GM19372 (cell line): ENCODE results near the gene TMEM35B.
"Not testable (repeated sequence)": the region's sequence is repeated elsewhere in the genome, so short reads cannot be mapped to it uniquely, and the experiment has no call there.

Experiments used
- ATAC-seq: cut with Tn5 transposase; IDR thresholded peaks from one replicate; pipeline ENCODE4 v1.9.1; 2021; ENCODE audit warnings: mild to moderate bottlenecking, low read depth, moderate library complexity; ENCODE audit not compliant: unreplicated experiment

Gene TMEM35B

DNA sequence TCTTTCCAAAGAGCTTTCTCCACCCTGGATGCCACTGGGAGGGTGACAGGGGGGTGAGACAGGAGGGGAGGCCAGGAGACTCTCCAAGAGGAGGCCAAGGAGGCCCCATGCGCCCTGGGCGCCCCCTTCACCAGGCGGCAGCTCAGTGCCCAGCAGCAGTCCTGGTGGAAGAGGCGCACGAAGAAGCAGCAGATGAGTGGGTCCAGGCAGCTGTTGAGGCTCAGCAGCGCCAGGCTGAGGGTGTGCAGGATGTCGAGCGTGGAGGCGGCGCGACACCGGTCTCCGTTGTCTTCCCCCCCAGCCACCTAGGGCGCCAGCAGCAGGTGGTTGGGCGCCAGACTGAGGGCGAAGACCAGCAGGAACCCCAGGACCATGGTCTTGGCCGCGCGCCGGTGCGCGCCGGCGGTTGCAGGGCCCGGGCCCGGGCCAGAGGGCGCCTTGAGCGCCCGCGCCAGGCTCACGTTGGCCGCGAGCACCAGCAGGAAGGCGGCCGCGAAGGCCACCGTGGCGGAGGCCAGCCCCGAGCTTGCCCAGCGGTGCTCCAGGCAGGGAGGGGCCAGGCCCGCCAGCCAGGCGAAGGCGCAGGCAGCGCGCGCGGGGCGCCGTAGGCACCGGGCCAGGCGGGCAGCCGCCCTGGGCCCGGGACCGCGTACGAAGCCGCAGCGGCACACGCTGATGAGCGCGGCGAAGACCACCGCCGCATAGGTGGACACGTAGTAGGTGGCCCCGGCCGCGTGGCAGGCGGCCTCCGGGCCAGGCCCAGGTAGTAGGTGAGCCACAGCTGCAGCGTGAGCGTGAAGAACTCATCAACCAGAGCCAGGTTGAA is 8.6 kb downstream of the TMEM35B start:
- no peak for ATAC-seq

DNA sequence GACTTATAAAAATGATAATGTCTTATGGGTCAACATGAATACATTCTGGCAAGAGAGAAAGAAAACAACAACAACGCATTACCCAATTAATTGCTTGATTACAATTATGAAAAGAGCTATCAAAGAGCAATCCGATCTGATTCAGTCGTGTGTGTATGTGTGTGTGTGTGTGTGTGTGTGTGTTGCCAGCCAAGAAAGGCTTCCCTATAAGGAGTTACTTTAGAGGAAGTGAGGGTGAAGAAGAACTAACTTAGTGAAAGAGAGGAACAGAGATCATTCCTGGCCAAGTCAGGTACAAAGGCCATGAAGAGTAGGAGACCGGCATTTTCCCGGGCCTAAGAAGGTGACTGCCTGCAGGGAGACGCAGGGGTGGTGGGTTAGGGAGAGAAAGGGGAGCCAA is 9.4 kb downstream of the TMEM35B start:
- ATAC-seq, result no peak

- ATAC-seq, result no peak
These were observed 9.8 kb downstream of the TMEM35B start for GRCh38 chr1:34975338-34975737.

DNA sequence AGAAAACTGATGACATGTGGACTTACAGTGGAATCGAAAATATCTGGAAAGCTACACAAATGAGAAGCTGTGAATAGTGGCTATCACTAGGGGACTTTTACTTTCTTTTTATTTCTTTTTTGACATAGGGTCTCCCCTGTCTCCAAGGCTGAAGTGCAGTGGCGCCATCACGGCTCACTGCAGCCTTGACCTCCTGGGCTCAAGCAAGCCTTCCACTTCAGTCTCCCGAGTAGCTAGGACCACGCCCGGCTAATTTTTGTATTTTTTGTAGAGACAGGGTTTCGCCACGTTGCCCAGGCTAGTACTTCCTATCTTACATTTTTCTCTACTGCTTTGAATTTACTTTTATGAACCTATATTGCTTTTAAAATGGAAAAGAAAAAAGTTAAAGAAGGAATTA is 10.5 kb downstream of the TMEM35B start:
- ATAC-seq, result no peak

DNA sequence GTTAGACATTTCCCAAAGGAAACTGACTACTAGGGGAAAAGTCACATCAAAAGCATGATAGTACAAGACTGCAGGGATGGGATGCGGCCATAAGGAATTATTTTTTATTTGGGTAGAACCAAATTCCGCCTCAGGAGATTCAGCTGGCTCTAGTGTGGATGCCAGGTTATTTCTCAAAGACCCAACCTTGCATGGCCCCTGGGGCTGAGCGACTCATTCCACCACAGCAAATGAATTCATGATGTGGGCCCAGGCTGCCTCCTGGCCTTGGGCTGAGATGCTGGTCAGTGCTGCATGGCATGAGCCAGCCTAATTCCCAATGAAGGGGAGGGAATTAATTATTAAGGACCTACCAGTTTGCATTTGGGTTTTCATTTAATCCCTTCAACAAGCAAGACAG is 11.8 kb downstream of the TMEM35B start:
- ATAC-seq, result no peak

DNA sequence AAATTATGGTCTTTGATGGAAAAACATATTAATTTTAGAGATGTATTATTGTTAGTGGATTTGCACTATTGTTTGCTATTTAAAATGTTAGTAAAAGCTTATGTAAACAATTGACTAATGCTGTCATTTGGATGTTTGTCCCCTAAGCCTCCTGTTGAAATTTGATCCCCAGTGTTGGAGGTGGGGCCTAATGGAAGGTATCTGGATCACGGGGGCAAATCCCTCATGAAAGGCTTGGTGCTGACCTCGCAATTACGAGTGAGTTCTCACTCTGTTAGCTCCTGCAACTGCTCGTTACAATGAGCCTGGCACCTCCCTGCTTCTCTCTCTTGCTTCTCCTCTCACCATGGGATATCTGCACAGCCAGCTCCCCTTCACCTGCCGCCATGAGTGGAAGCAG is 14.3 kb downstream of the TMEM35B start:
- no peak for ATAC-seq

- ATAC-seq, result no peak
These were observed 14.9 kb downstream of the TMEM35B start for GRCh38 chr1:34970220-34970735.

- ATAC-seq, result not testable (repeated sequence)
These were observed 16.9 kb downstream of the TMEM35B start for GRCh38 chr1:34968297-34968696.

GRCh38 chr1:34967672-34968071 is 17.5 kb downstream of the TMEM35B start:
- ATAC-seq, result not testable (repeated sequence)

DNA sequence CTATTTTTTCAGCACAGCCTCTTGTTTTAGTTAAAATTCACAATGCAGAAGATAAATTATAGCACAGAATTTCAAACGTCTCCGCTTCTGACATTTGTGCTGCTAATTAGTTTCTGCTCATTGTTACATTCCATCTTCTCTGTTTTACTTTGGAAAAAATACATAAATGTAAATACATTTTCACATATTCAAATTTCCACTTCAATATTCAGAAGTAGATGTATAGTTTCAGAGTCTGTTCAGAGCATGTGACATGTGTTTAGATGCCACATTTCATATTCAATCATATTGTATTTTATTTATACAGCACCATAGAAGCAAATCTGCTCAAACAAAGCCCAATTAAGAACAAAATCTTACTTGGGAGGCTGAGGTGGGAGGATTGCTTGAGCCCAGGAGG is 19.6 kb downstream of the TMEM35B start:
- ATAC-seq, result no peak

GRCh38 chr1:34950428-34950827 is 34.7 kb downstream of the TMEM35B start:
- no peak for ATAC-seq

- ATAC-seq, result not testable (repeated sequence)
These were observed 36.4 kb downstream of the TMEM35B start for GRCh38 chr1:34948739-34949138.

DNA sequence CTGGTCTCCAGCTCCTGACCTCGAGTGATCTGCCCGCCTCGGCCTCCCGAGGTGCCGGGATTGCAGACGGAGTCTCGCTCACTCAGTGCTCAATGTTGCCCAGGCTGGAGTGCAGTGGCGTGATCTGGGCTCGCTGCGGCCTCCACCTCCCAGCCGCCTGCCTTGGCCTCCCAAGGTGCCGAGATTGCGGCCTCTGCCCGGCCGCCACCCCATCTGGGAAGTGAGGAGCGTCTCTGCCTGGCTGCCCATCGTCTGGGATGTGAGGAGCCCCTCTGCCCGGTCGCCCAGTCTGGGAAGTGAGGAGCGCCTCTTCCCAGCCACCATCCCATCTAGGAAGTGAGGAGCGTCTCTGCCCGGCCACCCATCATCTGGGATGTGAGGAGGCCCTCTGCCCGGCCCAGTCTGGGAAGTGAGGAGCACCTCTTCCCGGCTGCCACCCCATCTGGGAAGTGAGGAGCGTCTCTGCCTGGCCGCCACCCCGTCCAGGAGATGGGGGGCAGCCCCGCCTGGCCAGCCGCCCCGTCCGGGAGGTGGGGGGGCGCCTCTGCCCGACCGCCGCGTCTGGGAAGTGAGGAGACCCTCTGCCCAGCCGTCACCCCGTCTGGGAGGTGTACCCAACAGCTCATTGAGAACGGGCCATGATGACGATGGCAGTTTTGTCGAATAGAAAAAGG is 37.4 kb downstream of the TMEM35B start:
- ATAC-seq, result not testable (repeated sequence)

- no peak for ATAC-seq
These were observed 38.9 kb downstream of the TMEM35B start for GRCh38 chr1:34946211-34946610.

GRCh38 chr1:34941798-34942197 is 43.3 kb downstream of the TMEM35B start:
- ATAC-seq, result not testable (repeated sequence)
